GM21526 (cell line): Measurements from ENCODE around the gene HNRNPAB.
"Not testable (repeated sequence)": the region's sequence is repeated elsewhere in the genome, so short reads cannot be mapped to it uniquely, and the experiment has no call there.

Experiments
- ATAC-seq: cut with Tn5 transposase; IDR thresholded peaks from one replicate; pipeline ENCODE4 v1.9.1; 2021; ENCODE audit warnings: moderate library complexity; ENCODE audit not compliant: unreplicated experiment, low FRiP score

HNRNPAB gene

DNA sequence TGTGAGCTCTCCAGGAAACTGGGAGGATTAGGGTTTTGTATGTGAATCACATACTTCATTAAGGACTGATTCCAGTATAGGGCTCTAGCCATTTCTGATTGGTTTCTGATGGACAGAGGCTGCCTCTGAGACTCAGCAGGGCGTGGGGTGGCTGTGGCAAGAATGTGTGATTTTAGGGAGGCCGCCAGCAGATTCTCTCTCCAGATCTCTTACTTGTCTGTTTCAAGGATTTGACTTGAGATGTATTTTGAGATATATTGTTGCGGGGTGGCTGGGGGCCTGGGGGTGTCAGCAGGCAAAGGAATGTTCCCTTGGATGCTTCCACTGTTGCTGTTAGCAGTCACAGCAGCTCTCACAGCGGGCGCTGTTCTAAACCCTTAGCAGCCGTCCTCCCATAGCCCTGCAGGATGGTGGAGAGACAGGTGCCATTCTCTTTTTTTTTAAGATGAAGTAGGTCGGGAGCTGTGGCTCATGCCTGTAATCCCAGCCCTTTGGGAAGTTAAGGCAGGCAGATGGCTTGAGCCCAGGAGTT lies 8.0 kb upstream of the HNRNPAB start:
- no peak for ATAC-seq

DNA sequence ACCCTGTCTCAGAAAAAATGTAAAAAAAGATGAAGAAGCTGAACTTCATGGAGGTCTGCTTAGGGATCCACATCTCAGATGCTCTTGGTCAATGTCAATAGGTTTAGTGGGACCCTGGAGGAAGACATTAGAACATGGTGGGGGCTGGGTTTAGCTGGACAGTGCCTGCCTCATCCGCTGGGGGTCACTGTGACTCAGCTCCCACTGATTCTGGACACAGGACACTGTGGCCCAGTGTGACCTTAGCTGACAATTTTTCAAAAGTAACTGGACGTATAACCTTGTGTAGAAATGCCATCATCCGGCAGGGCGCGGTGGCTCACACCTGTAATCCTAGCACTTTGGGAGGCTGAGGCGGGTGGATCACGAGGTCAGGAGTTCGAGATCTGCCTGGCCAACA lies 7.3 kb upstream of the HNRNPAB start:
- no peak for ATAC-seq

DNA sequence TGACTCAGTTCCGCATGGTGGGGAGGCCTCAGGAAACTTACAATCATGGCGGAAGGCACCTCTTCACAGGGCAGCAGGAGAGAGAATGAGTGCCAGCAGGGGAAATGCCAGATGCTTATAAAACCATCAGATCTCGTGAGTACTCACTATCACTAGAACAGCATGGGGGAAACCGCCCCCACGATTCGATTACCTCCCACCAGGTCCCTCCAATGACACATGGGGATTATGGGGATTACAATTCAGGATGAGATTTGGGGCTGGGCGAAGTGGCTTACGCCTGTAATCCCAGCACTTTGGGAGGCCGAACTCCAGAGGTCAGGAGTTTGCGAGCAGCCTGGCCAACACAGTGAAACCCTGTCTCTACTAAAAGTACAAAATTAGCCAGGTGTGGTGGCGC lies 6.2 kb upstream of the HNRNPAB start:
- ATAC-seq, result not testable (repeated sequence)

DNA sequence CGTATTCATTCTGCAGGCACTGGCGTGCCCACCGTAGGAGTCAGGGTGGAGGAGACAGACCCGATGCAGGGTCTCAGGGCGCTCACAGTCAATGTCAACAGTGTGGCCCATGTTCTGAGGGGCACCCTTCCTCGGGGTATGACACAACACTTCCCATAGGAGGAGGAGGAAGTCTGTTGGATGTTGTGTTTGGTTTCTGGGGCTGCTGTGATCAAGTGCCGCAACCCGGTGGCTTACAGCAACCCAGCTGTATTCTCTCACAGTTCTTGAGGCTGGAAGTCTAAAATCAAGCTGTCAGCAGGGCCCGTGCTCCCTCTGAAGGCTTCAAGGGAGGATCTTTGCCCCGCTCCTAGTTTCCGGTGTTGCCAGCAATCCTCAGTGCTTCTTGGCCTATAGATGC lies 5.6 kb upstream of the HNRNPAB start:
- no peak for ATAC-seq

DNA sequence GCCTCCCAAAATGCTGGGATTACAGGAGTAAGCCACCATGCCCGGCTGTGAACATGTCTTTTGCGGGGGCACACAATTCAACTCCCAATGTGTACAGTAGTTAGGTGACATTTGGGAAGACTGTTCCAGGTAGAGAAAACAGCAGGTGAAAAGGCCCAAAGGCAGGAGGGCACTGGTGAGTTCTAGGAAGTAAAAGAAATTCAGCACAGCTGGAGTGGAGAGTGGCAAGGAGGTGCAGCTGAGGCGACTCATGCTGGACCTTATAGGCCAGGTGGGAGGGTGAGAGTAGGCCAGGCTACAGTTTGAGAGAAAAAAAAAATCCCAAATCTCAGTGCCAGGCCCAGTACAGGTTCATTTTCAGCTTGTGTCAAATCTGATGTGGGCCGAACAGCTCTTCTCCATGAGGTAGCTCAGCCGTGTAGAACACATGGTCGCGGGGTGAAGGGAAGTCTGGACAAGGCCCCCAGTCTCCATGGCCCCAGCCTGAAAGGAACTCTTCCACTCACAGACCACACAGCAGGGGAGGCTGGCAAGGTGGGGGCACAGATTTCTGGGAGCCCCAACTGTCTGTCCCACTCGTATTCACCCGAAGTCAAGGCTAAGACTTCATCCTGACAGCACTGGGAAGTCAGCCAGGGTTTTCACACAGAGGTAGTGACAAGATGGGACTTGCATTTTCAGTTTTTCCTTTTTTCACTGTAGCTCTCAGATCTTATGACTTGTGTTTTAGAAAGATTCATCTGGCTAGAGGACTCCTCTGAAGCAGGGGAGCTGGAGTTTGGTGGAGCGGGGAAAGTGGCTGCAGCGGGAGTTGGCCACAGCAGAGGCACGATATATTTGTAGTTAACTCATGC lies 4.5 kb upstream of the HNRNPAB start:
- ATAC-seq, result no peak

DNA sequence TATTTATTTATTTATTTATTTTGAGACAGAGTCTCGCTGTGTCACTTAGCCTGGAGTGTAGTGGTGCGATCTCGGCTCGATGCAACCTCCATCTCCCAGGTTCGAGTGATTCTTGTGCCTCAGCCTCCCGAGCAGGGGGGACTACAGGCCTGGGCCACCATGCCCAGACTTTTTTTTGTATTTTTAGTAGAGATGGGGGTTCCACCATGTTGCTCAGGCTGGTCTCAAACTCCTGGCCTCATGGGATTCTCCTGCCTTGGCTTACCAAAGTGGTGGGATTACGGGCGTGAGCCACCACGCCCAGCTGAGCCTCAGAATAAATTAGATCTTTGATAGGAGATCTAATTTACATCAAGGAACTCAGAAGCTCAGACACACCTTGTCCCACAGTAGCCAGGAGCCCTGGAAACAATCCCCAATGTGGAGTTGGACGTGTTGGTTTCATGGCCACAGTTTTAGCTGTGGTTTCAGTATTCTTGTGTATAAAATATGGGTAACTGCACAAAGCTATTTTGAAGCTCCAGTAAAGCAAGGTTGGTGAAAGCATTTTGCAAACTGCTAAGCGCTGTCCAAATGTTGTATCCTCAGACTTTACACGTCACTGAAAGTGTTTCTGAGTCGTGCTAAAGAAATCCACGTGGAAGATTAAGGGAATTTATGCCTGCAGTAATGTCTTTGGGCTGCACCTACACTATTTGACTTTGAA lies 3.0 kb upstream of the HNRNPAB start:
- no peak for ATAC-seq

DNA sequence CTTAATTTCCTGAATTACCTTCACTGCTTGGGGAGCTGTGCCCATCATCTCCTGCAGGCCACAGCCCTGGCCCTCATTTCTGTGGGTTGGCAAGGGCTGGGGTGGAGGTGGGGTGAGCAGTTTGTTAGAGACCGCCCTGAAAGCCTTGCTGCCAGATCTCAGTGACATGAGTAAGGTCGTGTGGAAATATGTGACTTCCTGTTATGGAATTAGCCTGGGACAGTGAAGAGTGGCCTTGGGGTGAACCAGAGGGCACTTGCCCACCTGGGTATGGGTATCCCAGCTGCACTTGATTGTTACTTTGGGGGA lies 2.5 kb upstream of the HNRNPAB start:
- ATAC-seq, result no peak

DNA sequence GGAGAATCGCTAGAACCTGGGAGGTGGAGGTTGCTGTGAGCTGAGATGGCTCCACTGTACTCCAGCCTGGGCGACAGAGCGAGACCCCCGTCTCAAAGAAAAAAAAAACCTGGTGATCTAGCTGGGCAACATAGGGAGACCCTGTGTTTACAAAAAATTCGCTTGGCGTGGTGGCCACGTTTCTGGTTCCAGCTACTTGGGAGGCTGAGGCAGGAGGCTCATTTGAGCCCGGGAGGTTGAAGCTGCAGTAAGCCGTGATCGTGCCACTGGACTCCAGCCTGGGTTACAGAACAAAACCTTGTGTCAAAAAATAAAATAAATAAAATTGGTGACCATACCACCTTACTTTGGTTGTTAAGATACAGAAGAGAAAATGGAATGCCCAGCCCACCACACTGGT lies 1.8 kb upstream of the HNRNPAB start:
- ATAC-seq, result no peak

DNA sequence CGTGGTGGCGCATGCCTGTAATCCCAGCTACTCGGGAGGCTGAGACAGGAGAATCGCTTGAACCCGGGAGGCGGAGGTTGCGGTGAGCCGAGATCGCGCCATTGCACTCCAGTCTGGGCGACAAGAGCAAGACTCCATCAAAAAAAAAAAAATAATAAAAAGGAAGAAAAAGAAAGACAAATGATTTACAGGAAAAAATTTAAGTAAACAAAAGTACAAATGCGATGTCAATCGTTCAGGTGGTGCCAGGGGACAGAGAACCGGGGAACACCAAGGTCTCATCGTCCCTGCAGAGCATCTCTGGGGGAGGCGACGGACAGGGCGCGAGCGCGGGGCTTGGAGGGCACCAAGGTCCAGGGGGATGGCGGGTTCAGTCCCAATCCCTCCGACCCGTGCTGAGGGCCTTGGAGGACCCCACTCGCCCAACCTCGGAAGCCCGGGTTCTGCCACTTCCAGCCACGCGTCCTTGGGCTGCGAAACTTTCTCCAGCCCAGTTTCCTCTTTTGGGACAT lies 607 bp upstream of the HNRNPAB start:
- peak; percentile 8 for ATAC-seq

DNA sequence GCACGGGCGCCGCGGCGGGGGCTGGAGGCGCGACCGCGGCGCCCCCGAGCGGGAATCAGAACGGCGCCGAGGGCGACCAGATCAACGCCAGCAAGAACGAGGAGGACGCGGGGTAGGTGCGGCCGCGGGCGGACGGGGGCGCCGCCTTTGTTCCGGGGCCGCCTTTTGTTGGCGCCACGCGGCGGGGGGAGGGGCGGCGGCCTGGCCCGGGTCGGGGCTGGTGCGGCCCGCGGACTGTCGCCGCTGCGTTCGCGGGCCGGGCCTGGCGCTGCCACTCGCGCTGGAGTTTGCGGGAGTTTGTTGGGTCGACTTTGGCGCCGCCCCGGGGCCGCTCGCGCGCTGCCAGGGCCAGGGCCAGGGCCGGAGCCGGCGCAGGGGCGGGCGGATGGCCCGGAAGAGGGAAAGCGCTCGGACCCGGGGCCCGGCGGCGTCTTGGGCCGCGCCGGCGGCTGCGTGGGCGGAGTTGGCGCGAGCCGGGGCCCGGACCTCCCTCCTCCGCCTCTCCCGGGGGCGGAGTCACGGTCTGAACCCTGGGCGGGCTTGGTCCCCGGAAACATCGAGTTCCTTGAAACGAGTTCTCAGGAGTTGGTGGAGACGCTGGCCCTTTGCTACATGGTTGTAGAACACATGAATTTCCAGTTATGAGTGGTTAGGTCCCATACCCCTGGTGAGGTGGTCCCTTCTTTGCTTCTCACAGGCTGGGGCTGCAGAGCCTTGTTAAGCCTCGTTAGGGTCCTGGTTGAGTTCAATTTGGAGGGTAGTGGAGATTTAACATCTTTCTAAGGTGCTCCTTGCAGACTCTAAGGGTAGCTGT lies 809 bp downstream of the HNRNPAB start:
- peak; percentile 51 for ATAC-seq

DNA sequence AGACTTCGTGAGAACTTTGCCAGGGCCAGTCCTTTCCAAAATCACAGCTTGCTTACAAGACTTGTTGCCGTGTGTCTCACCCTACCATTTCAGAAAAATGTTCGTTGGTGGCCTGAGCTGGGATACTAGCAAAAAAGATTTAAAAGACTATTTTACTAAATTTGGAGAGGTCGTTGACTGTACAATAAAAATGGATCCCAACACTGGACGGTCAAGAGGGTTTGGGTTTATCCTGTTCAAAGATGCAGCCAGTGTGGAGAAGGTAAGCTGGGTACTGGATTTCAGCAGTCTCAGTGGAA lies 1.4 kb downstream of the HNRNPAB start:
- ATAC-seq, result no peak

DNA sequence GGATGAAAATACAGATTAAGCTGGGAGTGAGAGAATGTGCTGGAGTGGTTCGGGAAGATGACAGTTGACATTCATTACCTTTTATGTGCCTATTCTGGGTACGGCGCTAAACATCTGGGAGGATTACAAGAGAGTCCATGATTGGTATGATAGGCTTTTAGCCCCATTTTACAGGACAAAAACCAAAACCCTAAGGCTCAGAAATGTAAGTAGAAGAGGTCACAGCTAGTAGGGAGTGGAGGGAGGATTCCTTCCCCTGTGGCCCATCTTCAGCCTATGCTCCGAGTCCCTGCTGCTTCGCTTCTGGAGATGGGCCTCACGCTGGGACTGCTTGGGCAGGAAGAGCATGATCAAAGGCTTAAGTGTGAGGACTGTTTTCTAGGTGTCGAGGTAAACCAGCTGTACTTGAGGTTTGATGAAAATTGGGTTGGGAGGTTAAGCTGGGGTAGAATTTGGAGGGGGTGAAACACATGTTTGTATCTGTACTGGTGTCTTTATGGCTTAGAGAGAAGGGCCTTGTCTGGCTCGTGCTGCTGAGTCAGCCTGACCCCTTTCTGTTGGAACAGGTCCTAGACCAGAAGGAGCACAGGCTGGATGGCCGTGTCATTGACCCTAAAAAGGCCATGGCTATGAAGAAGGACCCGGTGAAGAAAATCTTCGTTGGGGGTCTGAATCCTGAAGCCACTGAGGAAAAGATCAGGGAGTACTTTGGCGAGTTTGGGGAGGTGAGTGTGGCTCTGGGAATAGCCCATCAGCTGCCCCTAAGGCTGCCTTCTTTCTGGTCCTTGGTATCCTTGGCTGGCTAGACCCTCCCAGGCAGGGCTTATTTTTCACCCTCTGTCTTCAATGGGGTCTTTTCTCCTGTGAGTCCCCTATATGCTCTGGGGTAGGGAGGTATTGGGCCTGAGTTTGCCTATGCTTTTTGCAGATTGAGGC lies 2.1 kb downstream of the HNRNPAB start:
- ATAC-seq, result no peak

DNA sequence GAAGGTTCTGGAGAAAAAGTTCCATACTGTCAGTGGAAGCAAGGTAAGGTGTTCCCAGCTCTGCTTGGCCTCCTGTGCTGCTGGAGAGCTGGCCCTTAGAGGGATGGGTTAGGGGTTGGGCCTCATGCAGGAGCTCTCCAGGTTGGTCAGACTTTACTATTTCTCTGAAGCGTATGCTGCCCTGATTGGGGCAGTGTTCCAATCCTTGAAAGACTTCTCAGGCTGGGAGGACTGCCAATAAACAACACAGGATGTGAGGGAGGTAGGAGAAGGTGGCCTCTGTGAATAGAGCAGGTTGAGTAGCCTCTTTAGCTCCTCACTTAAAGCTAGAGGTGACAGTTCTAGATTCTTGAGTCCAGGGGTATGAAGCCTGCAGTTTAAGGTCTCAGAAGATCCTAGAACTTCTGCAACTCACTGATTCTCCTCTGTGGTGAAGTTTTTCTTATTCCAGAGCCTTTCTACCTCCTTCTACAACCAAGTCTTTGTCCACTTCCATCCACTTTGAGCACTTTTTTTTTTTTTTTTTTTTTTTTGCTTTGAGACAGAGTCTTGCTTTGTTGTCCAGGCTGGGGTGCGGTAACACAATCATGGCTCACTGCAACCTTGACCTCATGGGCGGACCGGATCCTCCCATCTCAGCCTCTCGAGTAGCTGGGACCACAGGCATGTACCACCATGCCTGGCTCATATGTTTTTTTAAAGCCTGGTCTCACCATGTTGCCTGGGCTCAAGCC lies 3.0 kb downstream of the HNRNPAB start:
- ATAC-seq, result no peak

DNA sequence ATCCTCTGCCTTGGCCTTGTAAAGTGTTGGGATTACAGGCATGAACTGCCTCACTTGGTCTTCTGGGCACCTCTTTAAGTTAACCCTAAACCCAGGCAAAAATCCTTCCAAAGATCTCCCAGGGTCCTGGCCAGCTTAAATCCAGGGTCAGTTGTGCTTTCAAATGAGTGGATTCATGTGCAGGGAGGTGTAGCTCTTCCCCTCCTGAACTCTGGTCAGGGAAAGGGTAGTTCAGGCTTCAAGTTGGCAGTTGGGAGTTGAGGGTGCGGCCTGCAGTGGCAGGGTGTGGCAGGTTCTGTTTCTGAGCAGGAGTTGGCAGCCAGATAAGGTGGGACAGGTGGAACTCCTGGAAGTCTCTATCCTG lies 3.6 kb downstream of the HNRNPAB start:
- ATAC-seq, result no peak

DNA sequence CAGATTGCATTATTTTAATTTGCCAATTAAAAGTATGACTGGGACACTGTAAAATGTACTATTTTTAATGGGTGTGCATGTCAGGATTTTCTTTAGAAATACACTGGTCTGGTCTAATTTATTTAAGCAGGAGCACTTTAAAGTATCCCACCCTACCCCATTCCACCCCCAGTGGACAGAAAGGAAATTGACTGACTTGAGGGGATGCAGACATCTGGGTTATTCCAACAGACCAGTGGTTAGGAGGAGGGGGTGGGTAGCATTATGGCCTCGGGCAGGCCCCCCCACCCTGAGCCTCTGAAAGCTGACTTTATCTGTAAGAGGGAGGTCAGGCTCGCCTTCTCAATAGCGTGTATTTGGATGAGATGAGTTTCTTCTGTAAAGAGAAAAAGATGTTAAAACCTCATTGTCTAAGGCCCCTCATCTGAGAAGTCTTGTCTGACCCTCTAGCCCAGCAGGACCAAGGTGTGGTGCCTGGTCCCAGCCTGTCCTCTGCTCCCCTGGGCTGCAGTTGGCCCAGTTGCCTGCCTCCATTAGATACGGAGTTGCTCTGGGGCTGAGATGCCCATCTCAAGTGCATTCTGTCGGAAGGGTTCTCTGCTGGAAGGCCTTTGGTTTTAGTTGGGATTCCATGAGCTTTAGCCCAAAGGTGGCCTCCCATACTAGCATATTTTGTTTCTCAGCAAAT lies 4.4 kb downstream of the HNRNPAB start:
- ATAC-seq, result no peak

DNA sequence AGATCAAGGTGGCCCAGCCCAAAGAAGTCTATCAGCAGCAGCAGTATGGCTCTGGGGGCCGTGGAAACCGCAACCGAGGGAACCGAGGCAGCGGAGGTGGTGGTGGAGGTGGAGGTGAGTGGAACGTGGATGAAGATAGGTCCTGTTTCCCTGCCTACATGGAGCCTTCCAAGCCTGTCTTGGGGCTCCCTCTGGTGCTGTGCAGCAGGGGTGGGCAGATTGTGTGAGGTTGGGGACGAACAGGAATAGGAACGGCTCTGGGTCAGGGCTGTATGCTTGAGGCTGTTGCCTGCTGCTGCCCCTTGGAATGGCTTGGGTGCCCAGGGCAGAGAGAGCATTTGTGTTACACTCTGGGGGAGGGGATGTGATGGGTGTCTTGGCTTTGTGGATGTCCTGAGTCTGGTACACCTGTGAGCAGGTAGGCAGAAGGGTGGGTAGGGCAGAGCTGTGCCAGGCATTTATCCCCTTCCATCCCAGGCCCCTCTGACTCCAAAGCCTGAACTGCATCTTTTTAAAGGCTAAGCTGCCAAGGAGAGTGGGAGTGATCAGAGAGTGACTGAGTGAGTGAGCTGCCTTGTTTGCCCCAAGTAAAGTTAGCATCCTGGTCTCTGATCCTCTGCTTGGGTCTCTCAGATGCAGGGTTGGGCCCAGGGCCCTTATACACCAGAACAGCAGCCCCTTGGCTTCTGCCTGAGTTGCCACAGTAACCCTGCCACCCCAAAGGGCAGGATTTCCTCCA lies 5.2 kb downstream of the HNRNPAB start:
- ATAC-seq, result no peak

DNA sequence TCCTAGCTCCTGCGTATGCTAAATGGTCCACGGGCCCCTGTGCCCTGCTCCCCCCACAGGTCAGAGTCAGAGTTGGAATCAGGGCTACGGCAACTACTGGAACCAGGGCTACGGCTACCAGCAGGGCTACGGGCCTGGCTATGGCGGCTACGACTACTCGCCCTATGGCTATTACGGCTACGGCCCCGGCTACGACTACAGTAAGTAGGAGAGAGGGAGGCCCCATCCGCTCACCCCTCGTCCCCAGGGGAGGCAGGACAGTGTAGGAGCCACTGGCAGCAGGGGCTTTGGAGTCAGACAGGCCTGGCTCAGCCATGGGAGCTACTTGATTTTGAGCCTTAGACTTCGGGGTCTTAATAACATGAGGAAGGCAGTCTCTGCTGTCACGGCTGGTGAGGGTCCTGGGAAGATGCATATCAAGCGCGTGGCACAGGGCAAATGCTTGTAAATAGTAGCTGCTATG lies 5.8 kb downstream of the HNRNPAB start:
- no peak for ATAC-seq

DNA sequence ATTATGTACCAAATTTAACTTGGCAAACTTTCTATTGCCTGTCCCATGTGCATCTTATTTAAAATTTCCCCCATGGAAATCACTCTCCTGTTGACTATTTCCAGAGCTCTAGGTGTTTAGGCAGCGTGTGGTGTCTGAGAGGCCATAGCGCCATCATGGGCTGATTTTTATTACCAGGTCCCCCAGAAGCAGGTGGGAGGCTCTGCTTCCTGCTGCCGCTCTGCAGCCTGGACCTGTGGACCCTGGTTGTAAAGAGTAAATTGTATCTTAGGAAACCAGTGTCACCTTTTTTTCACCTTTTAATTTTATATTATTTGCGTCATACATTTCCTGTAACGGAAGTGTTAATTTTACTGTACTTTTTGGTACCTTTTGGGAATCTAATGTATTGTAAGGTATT lies 6.4 kb downstream of the HNRNPAB start:
- ATAC-seq, result no peak
